ENCODE measurements around the gene TAP2.

The TAP2 gene

DNA sequence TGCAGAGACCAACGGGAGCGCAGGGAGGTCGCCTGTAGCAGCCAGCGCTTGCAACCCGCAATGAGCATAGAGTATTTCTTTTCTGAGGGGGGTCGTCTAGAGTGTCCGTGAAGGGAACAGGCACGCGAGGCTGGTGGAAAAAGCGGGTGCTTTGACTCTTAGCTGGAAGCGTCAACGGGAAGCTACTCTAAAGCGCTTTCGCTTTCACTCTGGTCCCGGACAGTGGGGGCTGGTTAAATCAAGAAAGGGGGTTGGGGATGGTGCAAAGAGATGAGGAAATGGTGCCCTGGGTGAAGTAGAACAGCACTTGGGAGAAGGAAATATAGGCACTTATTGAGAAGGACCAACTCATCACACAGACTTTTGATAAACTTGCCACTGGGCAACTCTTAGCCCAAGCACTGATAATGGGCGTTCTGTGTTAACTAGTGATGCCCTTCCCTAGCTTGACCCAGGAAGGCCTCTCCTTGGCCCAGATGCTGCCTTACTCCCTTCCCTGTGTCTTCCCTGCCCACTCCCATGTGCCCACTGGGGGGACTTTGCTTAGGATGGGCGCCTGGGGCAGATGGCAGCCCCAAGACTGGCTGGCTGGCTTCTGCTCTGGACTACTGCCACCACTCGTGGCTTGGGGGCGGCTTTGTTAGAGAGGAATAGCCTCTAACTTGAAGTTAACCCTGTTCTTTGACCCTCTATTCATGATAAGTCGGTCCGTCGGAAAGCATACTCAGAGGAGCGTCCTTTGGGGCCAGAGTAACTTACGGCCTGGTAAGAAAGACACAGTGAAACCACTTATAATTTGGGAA is 16.0 kb upstream of the TAP2 start:
- DNase-seq (ENCODE audit: low read depth in 4 of 4, low spot score in 1 of 4) = peak in 1 of 4 experiments; percentile 48

DNA sequence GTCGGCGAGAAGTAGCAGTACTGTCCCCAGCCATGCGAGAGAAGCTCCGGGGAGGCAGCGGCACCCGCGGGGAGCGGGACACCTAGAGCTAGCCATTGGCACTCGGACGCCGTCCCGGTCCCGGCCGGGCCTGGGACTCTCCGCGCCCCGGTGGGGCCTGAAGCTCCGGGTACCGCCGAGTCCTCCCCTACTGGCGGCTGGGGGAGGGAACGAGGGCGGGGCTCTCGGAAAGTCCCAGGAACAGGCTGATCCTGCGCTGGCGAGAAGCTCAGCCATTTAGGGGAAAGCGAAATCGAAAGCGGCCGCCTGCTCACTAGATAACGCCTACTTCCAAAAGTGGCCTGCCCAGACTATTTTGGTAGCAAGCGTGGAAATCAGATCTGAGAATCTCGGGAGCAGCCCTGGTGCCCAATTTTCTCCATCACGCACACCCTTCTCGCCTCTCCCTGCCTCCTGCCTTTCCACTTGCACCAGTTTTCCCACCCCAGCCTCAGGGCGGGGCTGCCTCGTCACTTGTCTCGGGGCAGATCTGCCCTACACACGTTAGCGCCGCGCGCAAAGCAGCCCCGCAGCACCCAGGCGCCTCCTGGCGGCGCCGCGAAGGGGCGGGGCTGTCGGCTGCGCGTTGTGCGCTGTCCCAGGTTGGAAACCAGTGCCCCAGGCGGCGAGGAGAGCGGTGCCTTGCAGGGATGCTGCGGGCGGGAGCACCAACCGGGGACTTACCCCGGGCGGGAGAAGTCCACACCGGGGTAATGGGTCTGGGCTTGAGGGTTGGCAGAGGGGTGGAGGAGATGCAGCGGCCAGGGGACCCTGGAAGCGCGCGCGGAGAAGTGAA is 15.2 kb upstream of the TAP2 start, which contains the start of the genes PSMB9 and TAP1:
Gene PSMB9 (plus strand): TSS at position 652 of the 835 bp plus-strand sequence. CDS start 38 bp downstream, at position 690.
Gene TAP1 (minus strand): TSS at position 164 of the 835 bp plus-strand sequence. CDS start 68 bp downstream, at position 96.
- DNase-seq (ENCODE audit: low read depth in 4 of 4, low spot score in 1 of 4) = peak; percentile 88 to 95 (median 92)

DNA sequence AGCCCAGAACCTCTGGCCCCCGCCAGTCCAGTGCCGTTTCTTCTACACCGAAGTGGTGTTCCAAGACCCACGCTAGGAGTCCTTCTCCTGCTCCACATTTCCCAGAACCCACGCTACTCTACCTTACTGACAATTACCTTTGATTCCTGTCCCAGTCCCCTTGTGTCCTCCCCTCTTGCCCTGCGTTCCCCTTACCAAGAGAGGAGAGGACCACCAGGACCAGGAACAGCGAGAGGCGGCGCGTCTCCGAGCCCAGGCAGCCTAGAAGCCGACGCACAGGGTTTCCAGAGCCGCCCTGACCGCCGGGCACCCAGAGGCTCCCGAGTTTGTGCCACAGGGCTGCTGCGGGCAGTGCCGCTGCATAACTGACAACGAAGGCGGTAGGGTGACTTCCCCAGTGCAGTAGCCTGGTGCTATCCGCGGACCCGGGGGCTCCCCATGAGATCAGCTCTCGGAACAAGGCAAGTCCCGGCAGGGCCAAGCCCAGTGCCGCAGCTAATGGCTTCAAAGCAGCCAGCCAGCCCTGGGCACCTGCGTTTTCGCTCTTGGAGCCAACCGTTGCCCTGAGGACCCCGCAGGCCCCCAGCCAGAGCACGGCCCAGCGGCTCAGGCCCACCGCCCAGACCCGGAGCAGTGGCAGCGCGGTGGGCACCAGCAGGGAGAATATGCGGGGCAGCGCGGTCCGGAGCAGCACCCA is 14.5 kb upstream of the TAP2 start:
- no peak for DNase-seq (ENCODE audit: low read depth in 4 of 4, low spot score in 1 of 4)

DNA sequence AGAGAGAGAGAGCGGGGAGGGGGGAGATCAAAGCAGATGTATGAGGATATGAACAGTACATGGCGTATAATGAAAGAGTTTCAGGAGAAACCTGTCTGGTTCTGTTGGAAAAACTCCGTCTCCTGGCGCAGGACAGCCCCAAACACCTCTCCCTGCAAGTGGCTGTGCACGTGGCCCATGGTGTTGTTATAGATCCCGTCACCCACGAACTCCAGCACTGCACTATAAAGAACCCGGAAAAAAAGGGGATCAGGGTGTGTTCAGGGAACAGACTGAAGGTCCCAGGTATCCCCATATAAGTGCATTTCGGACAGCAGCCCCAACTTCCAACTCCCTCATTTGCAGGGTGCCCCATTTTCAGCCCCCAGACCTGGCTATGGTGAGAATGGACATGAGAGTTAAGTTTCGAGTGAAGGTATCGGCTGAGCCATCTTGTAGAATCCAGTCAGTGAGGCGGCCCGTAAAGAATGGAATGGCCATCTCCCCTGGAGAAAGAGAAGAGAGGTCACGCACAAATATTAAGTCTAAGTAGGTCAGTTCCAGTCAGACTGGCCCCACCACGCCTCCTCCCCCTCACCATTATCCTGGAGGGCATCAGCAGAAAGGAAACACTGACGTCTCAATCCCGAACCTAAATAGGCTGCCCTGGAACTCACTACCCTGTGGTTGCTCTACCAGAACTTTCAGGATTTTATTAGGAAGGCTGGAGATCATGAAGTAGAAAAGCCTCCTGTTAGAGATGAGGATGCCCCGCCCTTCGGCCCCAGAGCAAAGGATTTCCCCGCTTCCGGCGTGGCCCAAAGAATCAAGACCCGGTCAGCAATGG is 13.7 kb upstream of the TAP2 start:
- DNase-seq (ENCODE audit: low read depth in 4 of 4, low spot score in 1 of 4) = no peak

DNA sequence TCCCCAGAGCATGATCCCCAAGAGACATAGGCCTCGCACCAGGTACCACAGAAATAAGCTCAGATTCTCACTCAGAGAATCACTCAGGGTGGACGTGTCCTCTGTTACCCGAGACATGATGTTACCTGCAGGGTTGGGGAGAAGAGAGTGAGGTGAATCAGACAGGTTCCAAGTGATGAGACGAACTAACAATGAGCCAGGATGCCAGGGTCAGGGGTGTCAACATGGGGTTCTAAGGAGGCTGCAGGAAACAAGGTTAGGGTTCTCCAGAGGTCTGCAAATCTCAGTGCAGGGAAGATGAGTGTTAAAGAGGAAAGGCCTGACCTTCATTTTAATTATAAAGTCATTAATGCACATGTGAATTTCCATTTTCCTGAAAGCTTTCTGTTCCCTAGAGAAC is 12.5 kb upstream of the TAP2 start:
- DNase-seq (ENCODE audit: low read depth in 4 of 4, low spot score in 1 of 4) = no peak

DNA sequence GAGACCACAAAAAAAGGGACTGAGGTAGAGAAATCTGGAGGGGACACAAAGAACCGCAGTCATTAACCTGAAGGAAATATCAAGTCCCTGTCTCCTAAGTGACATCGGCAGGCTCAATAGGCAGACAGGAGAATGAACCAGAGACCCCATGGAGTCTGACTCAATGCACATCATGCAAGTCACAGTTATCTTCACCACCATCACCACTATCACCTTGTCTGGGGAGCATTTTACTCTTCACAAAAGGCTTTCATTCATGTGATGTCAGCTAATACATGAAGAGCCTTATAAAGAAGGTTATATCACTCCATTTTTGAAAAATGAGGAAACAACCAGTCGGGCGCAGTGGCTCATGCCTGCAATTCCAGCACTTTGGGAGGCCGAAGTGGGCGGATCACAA is 10.6 kb upstream of the TAP2 start:
- DNase-seq (ENCODE audit: low read depth in 4 of 4, low spot score in 1 of 4) = no peak

DNA sequence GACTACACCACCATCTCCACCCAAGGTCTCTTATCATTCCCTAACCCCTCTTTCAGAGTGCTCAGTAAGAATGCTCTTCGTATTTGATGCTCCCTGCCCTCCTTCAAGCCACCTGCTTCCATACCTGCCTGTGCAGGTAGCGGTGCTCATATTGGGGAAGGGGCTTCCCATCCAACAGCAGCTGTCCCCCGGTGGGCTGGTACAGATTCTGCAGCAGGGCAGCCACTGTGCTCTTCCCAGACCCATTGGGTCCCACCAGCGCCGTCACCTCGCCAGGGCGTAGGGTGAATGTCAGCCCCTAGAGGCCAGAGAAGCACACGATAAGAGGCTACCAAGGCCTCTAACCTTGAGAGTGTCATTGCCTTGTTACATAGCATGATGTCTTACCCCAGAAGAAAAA is 9.3 kb upstream of the TAP2 start:
- no peak for DNase-seq (ENCODE audit: low read depth in 4 of 4, low spot score in 1 of 4)

DNA sequence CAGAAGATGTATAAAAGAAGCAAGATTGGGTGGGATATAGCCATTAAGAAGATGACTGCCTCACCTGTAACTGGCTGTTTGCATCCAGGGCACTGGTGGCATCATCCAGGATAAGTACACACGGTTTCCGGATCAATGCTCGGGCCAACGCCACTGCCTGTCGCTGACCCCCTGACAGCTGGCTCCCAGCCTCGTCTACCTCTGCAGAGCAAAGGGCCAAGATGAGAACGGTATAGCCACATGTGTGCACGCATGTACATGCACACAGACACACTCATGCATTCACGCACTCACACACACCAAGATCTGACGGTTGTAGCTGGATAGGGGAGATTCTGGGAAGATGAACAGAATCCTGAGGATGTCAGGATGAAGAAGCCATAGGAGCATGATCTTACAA is 8.5 kb upstream of the TAP2 start:
- no peak for DNase-seq (ENCODE audit: low read depth in 4 of 4, low spot score in 1 of 4)

DNA sequence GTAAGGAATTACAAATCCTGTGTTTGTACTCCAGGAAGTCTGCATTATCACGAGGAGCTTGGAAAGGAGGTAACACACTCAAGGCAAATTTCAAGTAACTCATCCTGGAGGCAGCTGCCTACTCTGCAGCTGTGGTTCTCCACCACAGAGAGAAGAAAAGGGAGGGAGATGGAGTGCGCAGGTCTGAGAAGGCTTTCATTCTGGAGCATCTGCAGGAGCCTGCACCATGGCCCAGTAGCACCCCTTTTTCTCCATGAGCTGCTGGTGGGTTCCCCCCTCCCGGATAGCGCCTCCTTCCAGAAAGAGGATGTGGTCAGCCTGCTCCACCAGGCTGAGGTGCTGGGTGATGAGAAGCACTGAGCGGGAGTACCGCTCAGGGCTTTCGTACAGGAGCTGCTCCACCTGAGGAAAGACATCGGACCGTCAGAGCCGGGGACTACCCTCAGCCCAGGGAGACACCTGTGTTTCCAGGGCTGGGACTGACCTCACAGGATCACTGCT is 6.9 kb upstream of the TAP2 start:
- DNase-seq (ENCODE audit: low read depth in 4 of 4, low spot score in 1 of 4) = no peak

DNA sequence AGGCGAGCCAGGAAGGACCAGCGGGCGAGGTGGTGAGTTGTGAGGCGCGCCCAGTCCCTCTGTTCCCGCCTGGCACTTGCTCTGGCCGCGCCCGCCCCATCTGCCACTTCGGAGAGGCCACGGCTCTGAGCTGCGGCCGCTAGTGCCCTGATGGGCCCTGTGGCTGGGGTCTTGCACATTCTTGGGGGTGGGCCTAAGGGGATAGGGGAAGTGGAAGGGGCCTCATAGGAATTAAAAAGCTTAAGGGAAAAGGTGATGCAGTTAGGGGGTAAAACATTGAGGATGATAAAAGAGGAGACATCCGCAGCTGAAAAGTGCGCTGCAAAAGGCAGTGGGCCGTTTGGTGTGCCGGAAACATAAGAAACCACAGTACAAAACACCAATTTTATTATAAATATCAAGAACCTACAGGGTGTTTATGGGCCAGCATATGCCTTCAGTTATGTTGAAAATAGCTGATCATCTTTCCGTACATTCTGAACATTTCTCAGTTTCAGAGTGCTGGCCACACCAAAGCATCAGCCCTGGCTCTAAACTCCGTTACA is 6.4 kb upstream of the TAP2 start:
- DNase-seq (ENCODE audit: low read depth in 4 of 4, low spot score in 1 of 4) = no peak

DNA sequence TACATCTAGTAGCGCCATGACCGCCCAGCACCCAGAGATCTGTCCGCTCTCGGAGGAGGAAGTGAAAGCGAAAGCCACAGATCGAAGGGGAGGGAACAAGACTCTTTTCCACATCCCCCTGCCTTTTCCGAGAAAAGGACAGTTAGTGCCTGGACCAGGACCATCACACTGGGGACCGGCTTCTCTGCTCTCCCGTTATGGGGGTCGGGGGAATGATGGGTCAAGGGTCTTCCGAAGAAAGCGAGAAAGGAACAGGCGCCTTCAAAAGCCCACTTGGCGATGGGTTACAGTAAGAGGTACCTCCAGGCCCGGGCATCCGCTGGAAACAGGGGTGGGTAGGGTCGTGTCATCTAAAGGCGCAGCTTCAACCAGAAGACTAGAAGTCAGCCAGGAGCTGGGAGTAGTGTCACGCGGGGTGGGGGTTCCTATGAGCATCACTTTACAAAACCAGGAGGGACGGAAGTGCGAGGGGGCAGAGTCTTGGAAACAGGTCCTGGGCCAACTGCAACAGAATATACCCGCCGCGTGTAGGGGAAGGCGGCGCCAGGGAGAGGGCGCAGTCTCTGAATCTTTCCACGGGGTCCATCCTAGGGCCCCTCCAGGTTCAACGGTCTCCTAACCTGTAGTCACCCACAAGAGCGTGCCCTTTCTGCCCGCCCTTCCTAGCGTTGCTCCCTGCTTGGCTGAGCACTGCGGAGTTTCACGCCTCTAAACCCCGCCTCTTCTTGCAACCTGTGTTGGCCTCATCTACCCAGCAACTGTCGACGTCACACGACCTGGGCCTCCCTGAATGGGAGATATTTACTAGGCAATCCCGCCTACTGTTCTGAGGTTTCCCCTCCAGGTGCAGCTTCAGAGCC is 5.7 kb upstream of the TAP2 start, which contains the start of gene PSMB8:
Gene PSMB8 (minus strand): TSS at position 69 of the 860 bp plus-strand sequence. CDS start 51 bp downstream, at position 18.
- DNase-seq (ENCODE audit: low read depth in 4 of 4, low spot score in 1 of 4) = peak; percentile 94 to 98 (median 96)

DNA sequence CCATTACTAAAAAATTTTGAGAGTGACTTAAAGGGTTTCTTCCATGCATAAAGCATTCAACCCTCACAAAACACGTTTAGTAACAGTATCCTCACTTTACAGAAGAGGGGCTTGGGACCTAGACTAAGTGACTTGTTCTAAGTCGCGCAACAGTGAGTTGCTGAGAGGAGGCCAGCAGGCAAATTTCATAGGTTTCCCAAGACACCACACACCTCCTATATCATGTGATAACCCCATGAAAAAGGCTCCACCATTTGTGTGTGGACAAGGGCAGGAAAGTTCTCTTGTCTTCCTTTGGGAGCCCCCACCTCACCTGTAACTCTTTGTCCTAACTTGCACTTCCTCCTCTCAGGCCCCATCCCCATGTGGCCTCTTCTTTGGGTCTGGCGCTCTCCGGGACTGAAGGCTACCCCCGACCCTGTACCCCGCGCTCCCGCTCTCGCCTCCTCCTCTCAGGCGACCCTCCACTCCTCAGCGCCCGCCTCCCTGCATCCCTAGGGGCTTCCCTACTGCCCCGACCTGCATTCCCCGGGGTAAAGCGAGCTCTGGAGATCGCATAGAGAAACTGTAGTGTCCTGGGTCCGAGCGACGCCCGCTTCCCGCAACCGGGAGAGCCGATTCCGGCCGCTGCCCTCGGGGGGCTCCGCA is 4.9 kb upstream of the TAP2 start:
- DNase-seq (ENCODE audit: low read depth in 4 of 4, low spot score in 1 of 4) = no peak

DNA sequence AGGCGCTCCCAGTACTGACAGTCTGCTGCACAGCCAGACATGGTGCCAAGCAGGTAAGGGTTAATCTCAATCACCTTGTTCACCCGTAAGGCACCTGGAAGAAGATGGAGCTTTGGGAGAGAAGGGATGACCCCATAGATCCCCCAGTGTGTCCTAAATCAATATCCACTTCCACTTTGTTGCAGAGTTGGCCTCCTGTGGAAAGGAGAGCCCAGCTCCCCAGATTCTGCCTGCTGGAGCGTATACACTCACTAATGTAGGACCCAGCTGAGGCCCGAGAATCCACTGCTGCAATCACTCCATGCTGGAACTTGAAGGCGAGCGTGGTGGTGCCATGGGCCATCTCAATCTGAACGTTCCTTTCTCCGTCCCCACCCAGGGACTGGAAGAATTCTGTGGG is 4.2 kb upstream of the TAP2 start:
- DNase-seq (ENCODE audit: low read depth in 4 of 4, low spot score in 1 of 4) = no peak

DNA sequence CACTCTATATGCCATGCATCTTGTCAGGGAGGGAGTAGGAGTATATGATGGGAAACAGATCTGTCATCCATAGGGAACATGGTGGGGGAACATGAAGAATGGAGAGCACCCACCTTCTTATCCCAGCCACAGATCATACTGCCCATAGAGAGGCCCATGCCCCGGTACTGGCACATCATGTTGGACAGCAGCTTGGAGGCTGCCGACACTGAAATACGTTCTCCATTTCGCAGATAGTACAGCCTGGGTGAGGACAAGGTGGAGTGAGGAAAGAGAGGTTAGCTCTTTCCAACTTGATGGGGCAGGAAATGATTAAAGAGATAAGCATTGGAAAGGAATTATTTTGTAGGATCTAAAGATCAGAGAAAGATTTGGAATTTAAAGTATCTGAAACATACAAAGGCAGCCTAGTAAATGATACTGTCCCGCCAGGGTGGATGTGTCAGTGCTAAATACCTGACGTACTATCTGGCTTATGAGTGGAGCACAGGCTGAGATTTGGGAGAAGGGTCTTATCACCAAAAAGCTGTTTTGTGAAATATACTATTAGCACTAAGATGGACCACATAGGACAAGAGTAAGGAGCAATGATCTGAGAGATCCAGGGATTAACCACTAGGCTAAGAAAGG is 3.6 kb upstream of the TAP2 start:
- DNase-seq (ENCODE audit: low read depth in 4 of 4, low spot score in 1 of 4) = no peak

DNA sequence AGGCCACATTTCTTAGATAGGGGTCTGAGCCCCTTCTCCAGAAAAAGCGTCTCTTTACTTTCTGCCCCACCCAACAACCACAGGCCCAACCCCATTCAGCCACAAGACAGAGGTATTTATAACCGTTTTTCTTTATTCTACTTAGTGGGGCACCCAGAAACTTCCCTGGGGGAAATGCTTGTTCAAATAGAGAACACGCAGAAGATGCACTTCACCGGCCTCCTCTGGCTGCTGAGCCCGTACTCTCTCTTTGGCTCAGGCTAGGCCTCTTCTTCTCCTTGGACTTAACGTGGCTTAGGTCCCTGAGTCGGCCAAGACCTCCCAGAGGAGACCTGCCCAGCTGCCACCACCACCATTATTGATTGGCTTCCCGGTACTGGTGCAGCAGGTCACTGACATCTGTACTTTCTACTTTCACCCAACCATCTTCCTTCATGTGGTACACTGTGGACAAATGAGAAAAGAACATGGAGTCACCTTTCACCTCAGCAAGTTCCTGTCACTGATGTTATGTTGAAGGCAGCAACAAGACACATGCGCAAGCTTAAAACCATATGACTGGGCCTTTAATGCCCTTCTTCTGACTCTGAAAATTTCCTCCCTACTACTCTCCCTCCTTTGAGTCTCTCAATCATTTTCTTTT is 2.2 kb upstream of the TAP2 start:
- no peak for DNase-seq (ENCODE audit: low read depth in 4 of 4, low spot score in 1 of 4)

DNA sequence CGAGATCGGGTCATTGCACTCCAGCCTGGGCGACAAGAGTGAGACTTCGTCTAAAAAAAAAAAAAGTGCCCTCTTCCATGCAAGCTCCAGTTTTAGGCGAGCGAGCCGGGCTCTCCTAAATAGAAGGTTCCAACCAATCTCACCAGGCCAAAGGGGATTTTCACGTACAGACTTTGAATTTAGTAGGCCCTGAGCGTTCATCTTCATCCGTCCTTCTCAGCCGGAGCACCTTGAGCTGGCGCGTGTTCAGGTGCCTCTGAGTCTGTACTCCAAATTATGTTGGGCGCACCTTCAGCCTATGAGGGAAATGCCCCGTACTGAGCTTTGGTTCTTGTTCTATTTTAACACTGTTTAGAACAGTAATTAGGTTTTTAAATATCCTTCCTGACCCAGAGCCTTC is 817 bp upstream of the TAP2 start:
- DNase-seq (ENCODE audit: low read depth in 4 of 4, low spot score in 1 of 4) = no peak

DNA sequence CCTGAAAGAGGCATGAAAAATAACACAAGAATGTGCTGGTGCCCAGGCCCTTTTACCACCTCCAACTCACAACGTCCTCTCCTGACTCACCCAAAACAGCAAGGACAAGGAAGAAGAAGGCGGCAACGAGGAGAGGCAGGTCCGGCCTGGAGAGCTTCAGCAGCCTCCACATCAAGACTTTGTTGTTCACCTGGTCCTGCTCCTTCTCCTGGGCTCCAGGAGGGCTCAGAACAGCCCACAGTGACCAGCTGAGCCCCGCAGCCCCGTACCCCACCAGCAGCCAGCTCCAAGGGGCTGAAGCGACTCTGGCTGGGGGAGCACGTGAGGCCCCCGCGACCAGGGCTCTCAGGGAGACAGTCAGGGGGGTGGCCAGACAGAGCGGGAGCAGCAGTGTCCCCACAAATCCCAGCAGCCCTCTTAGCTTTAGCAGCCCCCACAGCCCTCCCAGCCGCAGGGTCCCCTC is 857 bp downstream of the TAP2 start:
- DNase-seq (ENCODE audit: low read depth in 4 of 4, low spot score in 1 of 4) = no peak

DNA sequence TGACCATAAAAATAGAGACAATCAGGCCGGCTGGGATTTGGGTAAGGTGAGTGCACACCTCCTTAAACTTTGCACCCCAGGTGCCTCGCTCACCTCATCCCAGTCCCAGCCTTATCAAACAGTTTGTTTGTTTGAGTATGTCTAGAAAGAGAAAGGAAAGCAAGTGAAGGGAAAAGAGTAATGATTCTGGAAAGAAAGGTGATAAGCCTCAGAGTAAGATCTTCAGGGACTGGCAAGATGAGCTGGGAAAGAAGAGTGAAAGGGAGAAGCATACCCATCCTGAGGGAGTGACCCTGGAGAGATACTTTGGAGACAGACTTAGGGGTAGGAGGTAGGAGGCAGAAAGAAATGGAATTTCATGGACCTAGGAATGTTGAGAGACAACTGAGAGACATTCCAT is 1.7 kb downstream of the TAP2 start:
- DNase-seq (ENCODE audit: low read depth in 4 of 4, low spot score in 1 of 4) = no peak
